Activated T-cell treated with anti-CD3 and anti-CD28 coated beads, Interleukin-2, amount 50 U/mL, for 72 hours (primary cell): ENCODE results near the gene OR3A3. TPM values are rescaled to one million over a fixed set of nuclear protein-coding genes. Genes with fewer than 3 reads are reported as not detected.
A peak's percentile ranks its signal among the peaks of the same experiment; 100 is the strongest.
"Not testable (repeated sequence)": the region's sequence is repeated elsewhere in the genome, so short reads cannot be mapped to it uniquely, and the experiment has no call there.

Source experiments
- ATAC-seq, 2 donors: fragments of 150-1000 bp; cut with Tn5 transposase; replicated peaks in 1 of 2; 2 replicates each; pipeline ENCODE4 v1.10.0; 2021; ENCODE audit warnings: moderate library complexity in 2 of 2, mild to moderate bottlenecking in 1 of 2
- DNase-seq, 2 donors: peaks; one replicate each; pipeline ENCODE4 v3.0.0; 2021 to 2022; ENCODE audit warnings: mixed read lengths in 1 of 2
- H3K27ac Mint-ChIP-seq: one replicate; pipeline ENCODE4 v1.8.0; 2022; ENCODE audit warnings: mild to moderate bottlenecking, moderate library complexity, mixed read lengths
- H3K27me3 Mint-ChIP-seq: one replicate; pipeline ENCODE4 v1.8.0; 2022; ENCODE audit warnings: low read depth, mixed read lengths
- H3K36me3 Mint-ChIP-seq, 2 donors: one replicate each; pipeline ENCODE4 v1.8.0; 2022; ENCODE audit warnings: mixed read lengths in 2 of 2, mild to moderate bottlenecking in 1 of 2; ENCODE audit not compliant: insufficient read depth in 2 of 2
- H3K4me1 Mint-ChIP-seq: one replicate; pipeline ENCODE4 v1.8.0; 2022; ENCODE audit warnings: low read depth, mixed read lengths
- H3K4me3 Mint-ChIP-seq, 2 donors: one replicate each; pipeline ENCODE4 v1.8.0; 2022; ENCODE audit warnings: mild to moderate bottlenecking in 2 of 2, mixed read lengths in 2 of 2, moderate library complexity in 2 of 2
- H3K9me3 Mint-ChIP-seq, 2 donors: one replicate each; pipeline ENCODE4 v1.8.0; 2022; ENCODE audit warnings: mixed read lengths in 2 of 2
- total RNA-seq, 2 donors: library from RNA; stranded (reverse); gene quantifications; one replicate each; pipeline ENCODE4 v1.2.3, GENCODE V29; 2022

OR3A3 gene
- not detected for total RNA-seq

GRCh38 chr17:3411070-3411469, at the start of gene OR3A3:
TSS of gene OR3A3 (plus strand) at chr17:3411370.
- peaks cover 4 to 5% of the 10 kb centered on the region in 2 donors for H3K36me3 Mint-ChIP-seq
- H3K4me1 Mint-ChIP-seq: no peaks in the 10 kb centered on the region
- ATAC-seq (no peak), DNase-seq (no peak)
- H3K4me3 Mint-ChIP-seq: no peak within 1 kb of the TSS
- H3K27me3 Mint-ChIP-seq: peaks cover 21% of the 10 kb centered on the region
- H3K27ac Mint-ChIP-seq: no peak within 1 kb of the TSS
- peaks cover 5 to 6% of the 10 kb centered on the region in 2 donors for H3K9me3 Mint-ChIP-seq

DNA sequence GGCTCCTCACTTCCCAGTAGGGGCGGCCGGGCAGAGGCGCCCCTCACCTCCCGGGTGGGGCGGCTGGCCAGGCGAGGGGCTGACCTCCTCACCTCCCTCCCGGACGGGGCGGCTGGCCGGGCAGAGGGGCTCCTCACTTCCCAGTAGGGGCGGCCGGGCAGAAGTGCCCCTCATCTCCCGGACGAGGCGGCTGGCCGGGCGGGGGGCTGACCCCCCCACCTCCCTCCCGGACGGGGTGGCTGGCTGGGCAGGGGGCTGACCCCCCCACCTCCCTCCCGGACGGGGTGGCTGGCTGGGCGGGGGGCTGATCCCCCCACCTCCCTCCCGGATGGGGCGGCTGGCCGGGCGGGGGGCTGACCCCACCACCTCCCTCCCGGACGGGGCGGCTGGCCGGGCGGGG, 40.0 kb upstream of the OR3A3 start:
- not testable (repeated sequence) for H3K4me3 Mint-ChIP-seq, H3K27me3 Mint-ChIP-seq, H3K27ac Mint-ChIP-seq, ATAC-seq, H3K36me3 Mint-ChIP-seq, DNase-seq, H3K4me1 Mint-ChIP-seq
- H3K9me3 Mint-ChIP-seq: peaks cover 13 to 14% of the 10 kb centered on the region in 2 donors

DNA sequence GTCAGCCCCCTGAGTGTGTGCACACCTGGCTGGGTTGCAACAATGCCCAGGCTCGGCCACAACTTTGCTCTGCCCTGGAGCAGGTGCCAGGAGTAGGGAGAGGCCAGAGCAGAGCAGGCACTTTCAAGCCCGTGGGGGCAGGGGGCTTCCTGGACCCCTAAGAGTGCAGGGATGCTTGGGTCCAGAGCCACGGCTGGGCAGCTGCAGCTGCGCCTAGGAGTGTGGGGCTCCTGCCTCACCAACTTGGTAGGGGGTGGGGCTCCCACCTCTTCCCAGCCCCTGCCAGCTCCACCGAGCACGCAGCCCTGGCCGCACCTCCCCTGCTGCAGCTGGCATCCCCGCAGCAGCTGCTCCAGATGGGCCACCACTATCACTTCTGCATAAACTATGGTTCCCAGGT, 32.8 kb upstream of the OR3A3 start:
- no peak for ATAC-seq
- H3K27ac Mint-ChIP-seq: no peak overlapping the region
- no peak overlapping the region for H3K4me3 Mint-ChIP-seq
- DNase-seq: no peak
- H3K36me3 Mint-ChIP-seq: peaks cover 6 to 9% of the 10 kb centered on the region in 2 donors
- peaks cover 8 to 11% of the 10 kb centered on the region in 2 donors for H3K9me3 Mint-ChIP-seq
- H3K4me1 Mint-ChIP-seq: no peaks in the 10 kb centered on the region
- H3K27me3 Mint-ChIP-seq: no peaks in the 10 kb centered on the region

DNA sequence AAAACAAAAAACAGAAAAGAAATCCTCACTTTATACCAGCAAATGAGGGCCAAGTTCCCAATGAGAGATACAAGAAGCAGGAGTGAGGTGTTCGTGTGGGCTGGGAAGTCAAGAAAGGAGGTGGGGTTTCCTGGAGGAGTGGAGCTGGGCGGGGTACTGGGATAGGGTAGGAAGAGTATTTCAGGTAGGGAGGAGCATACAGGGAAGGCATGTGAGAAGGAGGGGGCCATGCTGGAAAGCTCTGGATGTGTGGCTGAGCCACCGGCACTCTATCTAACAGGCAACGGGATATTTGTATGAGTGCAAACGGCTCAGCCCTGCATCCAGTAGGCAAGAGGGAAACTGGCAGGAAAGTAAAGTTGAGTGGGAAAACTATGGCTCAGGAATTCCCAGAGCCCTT, 29.2 kb upstream of the OR3A3 start:
- Mint-ChIP-seq H3K9me3 (peaks cover 0 to 1% of the 10 kb centered on the region in 2 donors), H3K36me3 (peaks cover 3 to 8% of the 10 kb centered on the region in 2 donors), H3K27ac (no peak overlapping the region), H3K4me1 (peaks cover 9% of the 10 kb centered on the region), H3K4me3 (no peak overlapping the region), H3K27me3 (peaks cover 5% of the 10 kb centered on the region)
- no peak for DNase-seq
- ATAC-seq: no peak

- Mint-ChIP-seq H3K36me3 (peaks cover 0 to 3% of the 10 kb centered on the region in 2 donors), H3K4me1 (peaks cover 10% of the 10 kb centered on the region), H3K27ac (peak within 1 kb of the TSS; percentile 94), H3K27me3 (peaks cover 7% of the 10 kb centered on the region), H3K9me3 (no peaks in the 10 kb centered on the region), H3K4me3 (peak within 1 kb of the TSS; percentile 87 to 92)
- DNase-seq (peak; percentile 64 to 73), ATAC-seq (peak; percentile 99)
These were observed 25.0 kb upstream of the OR3A3 start, which contains the start of gene OR3A2 for GRCh38 chr17:3385869-3386816. TSS of gene OR3A2 (minus strand) at chr17:3386308.

- Mint-ChIP-seq H3K27me3 (peaks cover 15% of the 10 kb centered on the region), H3K4me1 (peaks cover 10% of the 10 kb centered on the region), H3K4me3 (no peak overlapping the region), H3K36me3 (peaks cover 0 to 3% of the 10 kb centered on the region in 2 donors), H3K27ac (no peak overlapping the region), H3K9me3 (peaks cover 0 to 2% of the 10 kb centered on the region in 2 donors)
- DNase-seq: no peak
- no peak for ATAC-seq
These were observed 21.4 kb upstream of the OR3A3 start for GRCh38 chr17:3389791-3390190.

- not testable (repeated sequence) for H3K36me3 Mint-ChIP-seq, H3K4me3 Mint-ChIP-seq, ATAC-seq, H3K27ac Mint-ChIP-seq, H3K9me3 Mint-ChIP-seq, H3K4me1 Mint-ChIP-seq, DNase-seq
- H3K27me3 Mint-ChIP-seq: peaks cover 20% of the 10 kb centered on the region
These were observed 13.4 kb upstream of the OR3A3 start for GRCh38 chr17:3397801-3398200.

DNA sequence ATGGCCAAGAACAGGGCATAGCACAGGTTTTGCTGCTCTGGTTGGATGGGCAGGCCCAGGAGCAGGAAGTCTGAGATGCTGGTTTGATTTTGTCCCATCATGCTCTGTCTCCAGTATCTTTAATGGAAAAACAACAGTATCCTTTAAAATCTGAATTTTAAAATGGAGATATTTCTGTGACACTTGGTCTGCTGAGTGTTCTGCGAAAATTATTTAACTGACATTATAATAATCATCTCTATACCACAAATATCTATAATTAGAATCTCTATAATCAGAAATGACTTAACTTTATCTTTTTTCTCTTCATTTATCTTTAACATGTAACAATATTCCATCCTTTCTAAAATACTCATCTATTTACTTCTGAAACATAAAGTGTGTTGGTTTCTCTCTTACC, 12.9 kb upstream of the OR3A3 start, which contains the start of gene OR1E1:
TSS of gene OR1E1 (minus strand) at position 101 of the 400 bp plus-strand sequence. CDS start at position 101, 0 bp downstream.
- DNase-seq (no peak), ATAC-seq (no peak)
- no peaks in the 10 kb centered on the region for H3K36me3 Mint-ChIP-seq
- H3K27ac Mint-ChIP-seq: no peak within 1 kb of the TSS
- peaks cover 20% of the 10 kb centered on the region for H3K27me3 Mint-ChIP-seq
- no peaks in the 10 kb centered on the region for H3K4me1 Mint-ChIP-seq
- H3K4me3 Mint-ChIP-seq: no peak within 1 kb of the TSS
- peaks cover 3 to 4% of the 10 kb centered on the region in 2 donors for H3K9me3 Mint-ChIP-seq

DNA sequence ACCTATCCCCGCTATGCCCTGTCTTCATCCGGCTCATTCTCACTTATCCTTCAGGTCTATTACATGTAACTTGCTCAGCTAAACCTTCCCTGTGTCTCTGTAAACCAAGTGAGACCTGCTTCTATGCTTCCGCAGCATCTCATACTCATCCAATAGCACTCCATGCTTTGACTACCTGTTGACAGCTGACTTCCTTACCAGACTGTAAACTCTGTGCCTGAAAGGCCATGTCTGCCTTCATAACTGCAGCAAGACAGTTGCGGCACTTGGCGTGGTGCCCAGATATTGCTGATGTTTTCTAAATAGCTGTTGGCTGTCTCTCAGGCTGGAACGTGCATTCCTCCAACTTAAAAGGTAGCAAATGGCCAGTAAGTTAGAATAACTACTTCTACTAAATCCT, 11.1 kb upstream of the OR3A3 start:
- no peak for ATAC-seq
- no peak for DNase-seq
- peaks cover 20% of the 10 kb centered on the region for H3K27me3 Mint-ChIP-seq
- H3K36me3 Mint-ChIP-seq: no peaks in the 10 kb centered on the region
- peaks cover 3 to 4% of the 10 kb centered on the region in 2 donors for H3K9me3 Mint-ChIP-seq
- no peak overlapping the region for H3K4me3 Mint-ChIP-seq
- no peaks in the 10 kb centered on the region for H3K4me1 Mint-ChIP-seq
- no peak overlapping the region for H3K27ac Mint-ChIP-seq

DNA sequence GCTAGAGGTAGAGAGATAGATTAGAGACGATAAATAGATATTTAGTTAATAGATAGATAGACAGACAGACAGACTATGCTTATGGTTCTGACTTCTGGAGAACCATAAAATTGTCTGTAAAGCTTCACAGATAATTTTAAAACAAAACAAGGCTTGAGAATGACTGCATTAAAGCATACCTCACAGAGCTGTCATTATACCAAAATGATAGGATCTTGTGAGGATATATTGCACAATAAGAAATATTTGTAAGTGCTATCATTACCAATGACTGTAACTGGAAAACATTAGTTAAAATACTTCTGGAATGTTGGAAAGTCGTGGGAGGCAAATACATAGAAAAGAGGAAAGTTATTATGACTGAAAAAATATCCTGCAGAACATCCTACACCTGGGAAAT, 9.4 kb upstream of the OR3A3 start:
- no peaks in the 10 kb centered on the region for H3K36me3 Mint-ChIP-seq
- ATAC-seq: no peak
- no peak overlapping the region for H3K4me3 Mint-ChIP-seq
- H3K27me3 Mint-ChIP-seq: peaks cover 14% of the 10 kb centered on the region
- no peak overlapping the region for H3K27ac Mint-ChIP-seq
- no peaks in the 10 kb centered on the region for H3K4me1 Mint-ChIP-seq
- peaks cover 3 to 7% of the 10 kb centered on the region in 2 donors for H3K9me3 Mint-ChIP-seq
- DNase-seq: no peak

GRCh38 chr17:3403856-3404255, 7.3 kb upstream of the OR3A3 start:
- H3K27me3 Mint-ChIP-seq, H3K4me1 Mint-ChIP-seq, H3K9me3 Mint-ChIP-seq, ATAC-seq, H3K4me3 Mint-ChIP-seq, H3K36me3 Mint-ChIP-seq, H3K27ac Mint-ChIP-seq, DNase-seq: not testable (repeated sequence)

- not testable (repeated sequence) for H3K4me3 Mint-ChIP-seq, H3K9me3 Mint-ChIP-seq, H3K4me1 Mint-ChIP-seq, H3K27ac Mint-ChIP-seq, ATAC-seq, H3K36me3 Mint-ChIP-seq, DNase-seq
- peaks cover 21% of the 10 kb centered on the region for H3K27me3 Mint-ChIP-seq
These were observed 1.0 kb downstream of the OR3A3 start for GRCh38 chr17:3412216-3412615.

GRCh38 chr17:3415610-3416009, 4.4 kb downstream of the OR3A3 start:
- H3K9me3 Mint-ChIP-seq: no peaks in the 10 kb centered on the region
- H3K4me1 Mint-ChIP-seq: no peaks in the 10 kb centered on the region
- no peaks in the 10 kb centered on the region for H3K36me3 Mint-ChIP-seq
- H3K27me3 Mint-ChIP-seq: peaks cover 20% of the 10 kb centered on the region
- no peak overlapping the region for H3K27ac Mint-ChIP-seq
- no peak overlapping the region for H3K4me3 Mint-ChIP-seq
- no peak for DNase-seq
- no peak for ATAC-seq
